ENCODE results near the gene ZBTB32.

Gene ZBTB32

GRCh38 chr19:35665157-35665556 lies 39.2 kb upstream of the ZBTB32 start:
- DNase-seq (ENCODE audit: low read depth) = no peak
- no peak overlapping the region for H3K4me3 ChIP-seq (ENCODE audit: low read length)
- no peak for TF ChIP-seq CTCF (IDR thresholded peaks at IDR 0.05; ENCODE audit: insufficient read depth, low read depth, low read length, missing control alignments)

GRCh38 chr19:35665604-35666003 lies 38.8 kb upstream of the ZBTB32 start:
- no peak overlapping the region for H3K4me3 ChIP-seq (ENCODE audit: low read length)
- no peak for TF ChIP-seq CTCF (IDR thresholded peaks at IDR 0.05; ENCODE audit: insufficient read depth, low read depth, low read length, missing control alignments)
- DNase-seq (ENCODE audit: low read depth) = no peak

- no peak for TF ChIP-seq CTCF (IDR thresholded peaks at IDR 0.05; ENCODE audit: insufficient read depth, low read depth, low read length, missing control alignments)
- no peak within 1 kb of the TSS for H3K4me3 ChIP-seq (ENCODE audit: low read length)
- DNase-seq (ENCODE audit: low read depth) = no peak
Observed at GRCh38 chr19:35666251-35666913, 38.0 kb upstream of the ZBTB32 start, which contains the start of gene UPK1A. Gene UPK1A, plus strand, starts transcription at chr19:35666517. Its CDS starts 296 bp downstream, at chr19:35666813.

- no peak for DNase-seq (ENCODE audit: low read depth)
- no peak overlapping the region for H3K4me3 ChIP-seq (ENCODE audit: low read length)
- no peak for TF ChIP-seq CTCF (IDR thresholded peaks at IDR 0.05; ENCODE audit: insufficient read depth, low read depth, low read length, missing control alignments)
Observed at GRCh38 chr19:35669566-35669965, 34.8 kb upstream of the ZBTB32 start.

- no peak for TF ChIP-seq CTCF (IDR thresholded peaks at IDR 0.05; ENCODE audit: insufficient read depth, low read depth, low read length, missing control alignments)
- H3K4me3 ChIP-seq (ENCODE audit: low read length) = no peak overlapping the region
- DNase-seq (ENCODE audit: low read depth) = no peak
Observed at GRCh38 chr19:35669974-35670373, 34.4 kb upstream of the ZBTB32 start.

GRCh38 chr19:35670686-35671085 lies 33.7 kb upstream of the ZBTB32 start:
- H3K4me3 ChIP-seq (ENCODE audit: low read length) = no peak overlapping the region
- no peak for DNase-seq (ENCODE audit: low read depth)
- TF ChIP-seq CTCF (IDR thresholded peaks at IDR 0.05; ENCODE audit: insufficient read depth, low read depth, low read length, missing control alignments) = no peak

- H3K4me3 ChIP-seq (ENCODE audit: low read length) = no peak overlapping the region
- TF ChIP-seq CTCF (IDR thresholded peaks at IDR 0.05; ENCODE audit: insufficient read depth, low read depth, low read length, missing control alignments) = no peak
- peak; percentile 14 for DNase-seq (ENCODE audit: low read depth)
Observed at GRCh38 chr19:35671818-35672217, 32.5 kb upstream of the ZBTB32 start.

All from epithelial cell of esophagus (primary cell).